Measurements from ENCODE around the gene CD300E. TPM values are rescaled to one million over a fixed set of nuclear protein-coding genes. Genes with fewer than 3 reads are reported as not detected.
A peak's percentile ranks its signal among the peaks of the same experiment; 100 is the strongest.
"Not testable (repeated sequence)": the region's sequence is repeated elsewhere in the genome, so short reads cannot be mapped to it uniquely, and the experiment has no call there.

Gene CD300E
- total and polyA plus RNA-seq, 4 donors: 0.18 to 4.3 (median 2.8) TPM; not detected in 1

DNA sequence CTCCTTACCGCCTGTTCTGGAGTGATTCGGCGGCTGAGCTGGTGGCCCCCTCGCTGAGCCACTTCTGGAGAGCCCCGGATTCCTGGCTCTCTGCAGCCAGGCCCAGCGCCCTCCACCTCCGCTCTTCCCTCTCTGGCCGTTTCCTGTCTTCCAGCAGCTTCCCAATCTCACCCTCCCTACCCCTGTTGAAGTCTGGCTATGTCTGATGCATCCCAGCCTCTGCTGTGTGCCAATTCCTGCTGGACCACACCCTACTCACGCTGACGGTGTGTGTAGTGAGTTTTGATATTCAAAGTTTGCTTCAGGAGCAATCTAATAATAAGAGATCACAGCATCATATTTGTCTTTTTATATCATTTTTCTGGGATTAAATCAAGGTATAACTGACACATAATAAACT lies 40.9 kb downstream of the CD300E start:
- no peak overlapping the region for H3K4me3 ChIP-seq (ENCODE audit: low read length in 2 of 2)
- intact Hi-C loops (cut with DNase I): no loop called here
- 79 to 81% methylated on average over 10 of the region's 10 CpGs for WGBS, 2 donors

DNA sequence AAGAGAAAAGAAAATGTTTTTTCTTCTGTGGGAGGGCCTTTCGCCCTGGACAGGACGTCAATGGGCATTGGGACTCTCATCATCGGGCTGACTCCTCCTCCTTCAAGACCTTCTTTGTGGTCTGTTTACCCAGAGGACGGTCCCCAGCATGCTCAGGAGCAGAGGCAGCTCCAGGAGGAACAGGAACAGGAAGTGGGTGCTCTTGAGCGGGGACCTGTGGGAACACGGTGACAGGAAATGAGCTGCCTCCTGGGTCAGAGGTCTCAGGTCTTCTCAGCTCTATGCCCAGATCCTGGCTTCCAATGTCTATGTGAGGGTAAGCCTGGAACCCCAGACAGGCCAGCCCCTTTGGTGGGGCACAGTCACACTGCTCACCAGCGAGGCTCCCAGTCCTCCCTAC lies 43.6 kb downstream of the CD300E start:
- DNase-seq (no peak), ATAC-seq (ENCODE audit: low FRiP score) (no peak)
- intact Hi-C loops (cut with DNase I): no loop called here
- H3K9me3 ChIP-seq (ENCODE audit: control insufficient read depth, low read length): peaks cover 2% of the 10 kb centered on the region
- H3K4me1 ChIP-seq (ENCODE audit: control insufficient read depth in 1 of 2, insufficient read depth in 2 of 2, low read length in 2 of 2): no peaks in the 10 kb centered on the region
- no peaks in the 10 kb centered on the region for H3K36me3 ChIP-seq (ENCODE audit: control insufficient read depth in 1 of 2, insufficient read depth in 2 of 2, low read length in 1 of 2)
- H3K27ac ChIP-seq (ENCODE audit: low read depth in 1 of 2, low read length in 2 of 2): no peak overlapping the region
- H3K27me3 ChIP-seq (ENCODE audit: control insufficient read depth in 1 of 2, insufficient read depth in 2 of 2, low read length in 1 of 2): no peaks in the 10 kb centered on the region
- 58 to 67% methylated on average over 7 of the region's 7 CpGs for WGBS, 2 donors
- H3K4me3 ChIP-seq (ENCODE audit: low read length in 2 of 2): no peak overlapping the region

More for the DNA sequence above, 40.9 kb downstream of the CD300E start:
- no peak overlapping the region for H3K27ac ChIP-seq (ENCODE audit: low read depth in 1 of 2, low read length in 2 of 2)
- no peaks in the 10 kb centered on the region for H3K36me3 ChIP-seq (ENCODE audit: control insufficient read depth in 1 of 2, insufficient read depth in 2 of 2, low read length in 1 of 2)
- no peaks in the 10 kb centered on the region for H3K4me1 ChIP-seq (ENCODE audit: control insufficient read depth in 1 of 2, insufficient read depth in 2 of 2, low read length in 2 of 2)
- H3K9me3 ChIP-seq (ENCODE audit: control insufficient read depth, low read length): peaks cover 2% of the 10 kb centered on the region
- no peak for ATAC-seq (ENCODE audit: low FRiP score)
- no peaks in the 10 kb centered on the region for H3K27me3 ChIP-seq (ENCODE audit: control insufficient read depth in 1 of 2, insufficient read depth in 2 of 2, low read length in 1 of 2)
- DNase-seq: no peak

DNA sequence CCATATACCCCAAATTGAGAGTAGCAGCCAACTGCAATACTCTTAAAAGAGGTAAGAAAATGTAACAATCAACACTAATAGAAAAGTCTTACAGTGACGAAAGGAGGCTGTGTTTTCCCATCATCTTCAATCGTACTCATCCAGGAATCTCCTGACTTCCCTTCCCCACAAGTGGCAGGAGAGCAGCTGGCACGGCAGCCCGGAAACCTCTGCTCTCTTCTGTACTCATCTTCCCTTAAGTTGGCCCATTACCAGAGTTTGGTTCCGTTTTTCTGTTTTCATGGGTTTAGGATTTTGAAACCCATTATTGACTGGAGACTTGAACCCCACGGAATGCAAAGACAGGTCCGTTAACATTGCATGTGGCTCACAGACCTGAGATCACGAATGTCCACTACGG lies 44.6 kb downstream of the CD300E start:
- no peak for DNase-seq
- WGBS, 2 donors: 74 to 83% methylated on average over 9 of the region's 9 CpGs
- intact Hi-C loops (cut with DNase I): no loop called here
- Histone ChIP-seq H3K27ac (ENCODE audit: low read depth in 1 of 2, low read length in 2 of 2) (no peak overlapping the region), H3K4me3 (ENCODE audit: low read length in 2 of 2) (no peak overlapping the region), H3K4me1 (ENCODE audit: control insufficient read depth in 1 of 2, insufficient read depth in 2 of 2, low read length in 2 of 2) (no peaks in the 10 kb centered on the region), H3K27me3 (ENCODE audit: control insufficient read depth in 1 of 2, insufficient read depth in 2 of 2, low read length in 1 of 2) (no peaks in the 10 kb centered on the region), H3K36me3 (ENCODE audit: control insufficient read depth in 1 of 2, insufficient read depth in 2 of 2, low read length in 1 of 2) (no peaks in the 10 kb centered on the region), H3K9me3 (ENCODE audit: control insufficient read depth, low read length) (peaks cover 2% of the 10 kb centered on the region)
- ATAC-seq (ENCODE audit: low FRiP score): no peak

DNA sequence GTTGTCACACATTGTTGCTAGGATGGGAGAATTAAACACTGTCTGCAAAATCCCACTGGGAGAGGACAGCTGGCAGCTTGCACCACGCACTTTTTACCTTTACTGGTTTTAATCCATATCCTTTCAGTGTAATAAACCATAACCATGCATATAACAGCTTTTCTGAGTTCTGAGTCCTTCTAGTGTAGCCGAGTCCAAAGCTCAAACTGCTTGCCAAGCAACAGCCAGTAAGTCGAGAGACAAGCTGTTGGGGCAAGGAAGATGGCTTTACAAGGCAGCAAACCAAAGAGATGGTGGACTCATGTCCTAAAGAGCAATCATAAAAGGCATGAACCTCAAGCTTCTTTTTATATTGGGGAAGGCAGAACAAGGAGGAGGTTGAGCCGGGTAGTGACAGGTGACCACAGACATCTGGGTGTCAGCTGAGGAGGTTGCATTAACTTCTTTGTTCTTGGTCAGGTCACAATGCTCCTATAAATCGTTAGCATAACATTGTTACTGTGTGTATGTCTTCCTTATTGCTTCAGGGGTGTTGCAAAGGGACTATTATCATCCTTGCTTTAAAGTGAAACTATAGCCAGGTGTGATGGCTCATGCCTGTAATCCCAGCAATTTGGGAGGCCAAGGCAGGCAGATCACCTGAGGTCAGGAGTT lies 48.9 kb downstream of the CD300E start:
- Histone ChIP-seq H3K4me1 (ENCODE audit: control insufficient read depth in 1 of 2, insufficient read depth in 2 of 2, low read length in 2 of 2) (no peaks in the 10 kb centered on the region), H3K27me3 (ENCODE audit: control insufficient read depth in 1 of 2, insufficient read depth in 2 of 2, low read length in 1 of 2) (no peaks in the 10 kb centered on the region), H3K9me3 (ENCODE audit: control insufficient read depth, low read length) (peaks cover 3% of the 10 kb centered on the region), H3K4me3 (ENCODE audit: low read length in 2 of 2) (no peak overlapping the region), H3K36me3 (ENCODE audit: control insufficient read depth in 1 of 2, insufficient read depth in 2 of 2, low read length in 1 of 2) (no peaks in the 10 kb centered on the region), H3K27ac (ENCODE audit: low read depth in 1 of 2, low read length in 2 of 2) (no peak overlapping the region)
- no peak for ATAC-seq (ENCODE audit: low FRiP score)
- WGBS, 2 donors: 61 to 64% methylated on average over 5 of the region's 5 CpGs
- DNase-seq: no peak
- intact Hi-C loops (cut with DNase I): no loop called here

DNA sequence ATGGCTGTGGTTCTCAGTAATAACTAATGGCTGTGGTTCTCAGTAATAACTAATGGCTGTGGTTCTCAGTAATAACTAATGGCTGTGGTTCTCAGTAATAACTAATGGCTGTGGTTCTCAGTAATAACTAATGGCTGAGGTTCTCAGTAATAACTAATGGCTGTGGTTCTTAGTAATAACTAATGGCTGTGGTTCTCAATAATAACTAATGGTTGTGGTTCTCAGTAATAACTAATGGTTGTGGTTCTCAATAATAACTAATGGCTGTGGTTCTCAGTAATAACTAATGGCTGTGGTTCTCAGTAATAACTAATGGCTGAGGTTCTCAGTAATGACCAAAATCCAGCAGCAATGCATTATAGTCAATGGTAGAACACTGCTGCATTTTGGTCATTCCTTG lies 49.9 kb downstream of the CD300E start:
- H3K4me3 ChIP-seq (ENCODE audit: low read length in 2 of 2); H3K9me3 ChIP-seq (ENCODE audit: control insufficient read depth, low read length); H3K27ac ChIP-seq (ENCODE audit: low read depth in 1 of 2, low read length in 2 of 2); DNase-seq; intact Hi-C loops (cut with DNase I); ATAC-seq (ENCODE audit: low FRiP score); H3K27me3 ChIP-seq (ENCODE audit: control insufficient read depth in 1 of 2, insufficient read depth in 2 of 2, low read length in 1 of 2); H3K4me1 ChIP-seq (ENCODE audit: control insufficient read depth in 1 of 2, insufficient read depth in 2 of 2, low read length in 2 of 2); H3K36me3 ChIP-seq (ENCODE audit: control insufficient read depth in 1 of 2, insufficient read depth in 2 of 2, low read length in 1 of 2): not testable (repeated sequence)

DNA sequence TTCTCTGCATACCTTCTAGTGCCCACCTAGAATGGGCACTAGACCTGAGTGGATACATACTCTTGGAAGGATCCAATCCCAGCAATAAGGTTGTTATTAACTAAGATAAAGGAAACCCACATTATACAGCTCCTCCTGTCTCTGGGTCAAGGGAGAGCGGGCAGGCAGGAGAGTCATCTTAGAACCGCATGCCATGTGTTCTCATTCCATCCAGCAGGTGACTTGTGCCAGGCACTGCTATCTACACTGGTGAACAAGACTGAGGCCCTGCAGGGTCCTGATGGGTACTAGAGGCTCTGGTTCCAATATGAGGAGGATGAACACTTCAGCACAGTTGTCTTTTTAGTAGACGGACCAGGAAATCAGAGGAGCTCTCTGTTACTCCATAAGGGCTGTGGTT lies 50.4 kb downstream of the CD300E start:
- Histone ChIP-seq H3K9me3 (ENCODE audit: control insufficient read depth, low read length) (peaks cover 3% of the 10 kb centered on the region), H3K4me3 (ENCODE audit: low read length in 2 of 2) (no peak overlapping the region), H3K36me3 (ENCODE audit: control insufficient read depth in 1 of 2, insufficient read depth in 2 of 2, low read length in 1 of 2) (no peaks in the 10 kb centered on the region), H3K4me1 (ENCODE audit: control insufficient read depth in 1 of 2, insufficient read depth in 2 of 2, low read length in 2 of 2) (no peaks in the 10 kb centered on the region), H3K27me3 (ENCODE audit: control insufficient read depth in 1 of 2, insufficient read depth in 2 of 2, low read length in 1 of 2) (no peaks in the 10 kb centered on the region), H3K27ac (ENCODE audit: low read depth in 1 of 2, low read length in 2 of 2) (no peak overlapping the region)
- intact Hi-C loops (cut with DNase I): no loop called here
- ATAC-seq (ENCODE audit: low FRiP score): no peak
- WGBS, 2 donors: 74 to 79% methylated on average over 3 of the region's 3 CpGs
- DNase-seq: no peak

DNA sequence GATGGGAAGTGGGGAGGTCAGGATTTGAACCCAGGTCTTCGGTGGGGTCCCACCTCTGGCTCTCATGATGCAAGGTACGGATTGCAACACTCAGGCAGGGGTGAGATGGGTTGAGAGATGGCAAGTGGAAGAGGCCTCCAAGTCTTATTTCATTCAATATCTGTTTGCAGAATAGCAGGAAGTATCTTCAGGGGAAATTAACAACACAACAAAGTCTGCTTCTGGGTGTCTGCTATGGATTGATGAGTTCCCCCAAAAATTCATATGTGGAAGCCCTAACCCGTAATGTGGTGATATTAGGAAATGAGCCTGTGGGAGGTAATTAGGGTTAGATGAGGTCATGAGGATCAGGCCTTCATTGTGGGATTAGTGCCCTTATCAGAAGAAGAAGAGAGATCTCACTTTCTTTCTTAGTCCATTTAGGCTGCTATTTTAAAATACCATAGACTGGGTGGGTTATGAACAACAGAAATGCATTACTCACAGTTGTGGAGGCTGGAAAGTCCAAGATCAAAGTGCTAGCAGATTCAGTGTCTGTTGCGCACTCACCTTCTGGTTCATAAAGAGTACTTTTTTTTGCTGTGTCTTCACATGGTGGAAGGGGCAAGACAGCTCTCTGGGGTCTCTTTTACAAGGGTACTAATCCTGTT lies 51.8 kb downstream of the CD300E start:
- Histone ChIP-seq H3K4me3 (ENCODE audit: low read length in 2 of 2) (no peak overlapping the region), H3K27ac (ENCODE audit: low read depth in 1 of 2, low read length in 2 of 2) (no peak overlapping the region), H3K4me1 (ENCODE audit: control insufficient read depth in 1 of 2, insufficient read depth in 2 of 2, low read length in 2 of 2) (no peaks in the 10 kb centered on the region), H3K27me3 (ENCODE audit: control insufficient read depth in 1 of 2, insufficient read depth in 2 of 2, low read length in 1 of 2) (no peaks in the 10 kb centered on the region), H3K9me3 (ENCODE audit: control insufficient read depth, low read length) (peaks cover 3% of the 10 kb centered on the region), H3K36me3 (ENCODE audit: control insufficient read depth in 1 of 2, insufficient read depth in 2 of 2, low read length in 1 of 2) (no peaks in the 10 kb centered on the region)
- DNase-seq: no peak
- 73 to 78% methylated on average over 4 of the region's 4 CpGs for WGBS, 2 donors
- ATAC-seq (ENCODE audit: low FRiP score): no peak
- intact Hi-C loops (cut with DNase I): no loop called here

DNA sequence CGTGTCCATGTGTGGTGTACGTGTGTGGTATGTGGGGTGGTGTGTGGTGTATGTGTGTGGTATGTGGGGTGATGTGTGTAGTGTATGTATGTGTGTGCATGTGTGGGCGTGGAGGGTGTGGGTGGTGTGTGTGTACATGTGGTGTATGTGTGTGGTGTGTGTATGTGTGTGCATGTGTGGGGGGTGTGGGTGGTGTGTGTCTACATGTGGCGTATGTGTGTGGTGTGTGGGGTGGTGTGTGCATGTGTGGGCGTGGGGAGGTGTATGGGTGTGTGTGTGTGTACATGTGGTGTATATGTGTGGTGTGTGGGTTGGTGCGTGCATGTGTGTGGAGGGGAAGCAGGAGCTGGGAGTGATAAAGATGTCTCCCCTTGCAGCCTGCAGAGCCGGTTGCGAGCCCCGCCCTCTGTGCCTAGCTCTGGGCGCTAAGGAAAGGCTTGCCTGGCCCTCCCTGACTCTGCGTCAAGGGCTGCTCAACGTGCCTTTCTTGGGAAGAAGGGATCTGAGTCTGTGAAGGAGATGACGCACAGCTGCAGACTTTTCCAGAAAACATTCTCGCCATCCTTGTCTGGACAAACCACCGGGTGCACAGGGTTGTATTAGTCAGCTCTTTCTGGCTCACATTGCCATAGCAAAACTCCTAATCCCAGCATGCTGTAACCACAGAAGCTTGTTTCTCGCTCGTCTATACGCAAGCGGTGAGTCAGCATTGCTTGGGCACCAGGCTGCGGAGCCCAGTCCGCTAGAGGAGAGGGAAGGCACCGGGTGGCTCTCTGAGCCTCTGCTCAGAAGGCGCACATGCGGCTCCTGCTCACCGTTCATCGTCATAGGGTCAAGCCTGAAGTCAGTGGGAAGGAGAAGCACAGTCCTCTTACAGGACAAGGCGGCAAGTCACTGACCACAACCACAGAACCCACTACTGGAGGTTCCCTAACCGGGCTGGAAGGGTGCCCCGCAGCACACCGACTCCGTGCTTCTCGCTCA lies 54.2 kb downstream of the CD300E start:
- no peaks in the 10 kb centered on the region for H3K4me1 ChIP-seq (ENCODE audit: control insufficient read depth in 1 of 2, insufficient read depth in 2 of 2, low read length in 2 of 2)
- H3K36me3 ChIP-seq (ENCODE audit: control insufficient read depth in 1 of 2, insufficient read depth in 2 of 2, low read length in 1 of 2): no peaks in the 10 kb centered on the region
- WGBS, 2 donors: 61 to 72% methylated on average over 32 of the region's 32 CpGs
- peak; percentile 24 for ATAC-seq (ENCODE audit: low FRiP score)
- peaks cover 1% of the 10 kb centered on the region for H3K9me3 ChIP-seq (ENCODE audit: control insufficient read depth, low read length)
- H3K27ac ChIP-seq (ENCODE audit: low read depth in 1 of 2, low read length in 2 of 2): no peak overlapping the region
- no peak overlapping the region for H3K4me3 ChIP-seq (ENCODE audit: low read length in 2 of 2)
- peak in 1 of 2 donors; percentile 91 for DNase-seq
- intact Hi-C loops (cut with DNase I): no loop called here
- no peaks in the 10 kb centered on the region for H3K27me3 ChIP-seq (ENCODE audit: control insufficient read depth in 1 of 2, insufficient read depth in 2 of 2, low read length in 1 of 2)
